Measurements from ENCODE around the gene TMEM132C.

Gene TMEM132C

DNA sequence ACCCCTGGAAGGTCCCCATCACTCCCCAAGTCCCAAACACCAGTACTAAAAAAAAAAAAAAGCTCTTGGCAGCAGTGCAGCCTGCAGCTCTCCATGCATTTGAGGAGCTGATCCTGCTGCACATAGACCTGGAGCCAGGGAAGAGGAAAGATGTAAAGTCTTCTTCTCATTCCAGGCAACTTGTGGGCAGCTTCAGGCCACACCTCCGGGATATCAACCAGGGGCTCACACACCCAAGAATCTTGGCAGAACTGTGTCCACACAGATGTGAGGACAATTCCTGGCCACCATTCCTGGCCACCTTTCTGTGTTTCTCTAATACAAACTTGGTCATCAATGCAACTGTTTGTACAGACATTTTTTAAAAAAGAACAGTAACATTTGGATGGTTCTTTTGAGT is 72.7 kb downstream of the TMEM132C start:
- DNase-seq: no peak

- DNase-seq: no peak
Observed at GRCh38 chr12:128353301-128353700, 86.3 kb downstream of the TMEM132C start.

GRCh38 chr12:128356547-128356946 is 89.6 kb downstream of the TMEM132C start:
- no peak for DNase-seq

GRCh38 chr12:128361400-128361995 is 94.5 kb downstream of the TMEM132C start:
- DNase-seq: no peak

DNA sequence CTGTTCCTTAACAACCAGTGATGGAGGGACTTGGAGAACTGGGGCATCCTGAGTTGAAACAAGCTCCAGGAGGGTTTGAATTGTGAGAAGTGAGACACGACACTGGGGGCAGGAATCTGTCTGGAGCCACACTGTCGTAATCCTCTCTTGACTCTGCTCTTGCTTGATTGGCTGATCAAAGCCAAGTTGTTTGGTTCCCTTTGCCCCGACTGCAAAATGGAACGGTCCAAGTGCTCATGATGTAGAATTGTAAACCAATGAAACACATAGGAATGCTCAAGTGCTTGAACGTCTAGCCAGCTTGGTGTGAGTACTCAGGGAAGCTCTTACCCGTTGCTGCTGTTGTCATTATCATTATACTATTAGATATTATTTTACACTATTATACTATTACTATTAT is 98.1 kb downstream of the TMEM132C start:
- no peak for DNase-seq

- no peak for DNase-seq
Observed at GRCh38 chr12:128365651-128366231, 98.8 kb downstream of the TMEM132C start.

DNA sequence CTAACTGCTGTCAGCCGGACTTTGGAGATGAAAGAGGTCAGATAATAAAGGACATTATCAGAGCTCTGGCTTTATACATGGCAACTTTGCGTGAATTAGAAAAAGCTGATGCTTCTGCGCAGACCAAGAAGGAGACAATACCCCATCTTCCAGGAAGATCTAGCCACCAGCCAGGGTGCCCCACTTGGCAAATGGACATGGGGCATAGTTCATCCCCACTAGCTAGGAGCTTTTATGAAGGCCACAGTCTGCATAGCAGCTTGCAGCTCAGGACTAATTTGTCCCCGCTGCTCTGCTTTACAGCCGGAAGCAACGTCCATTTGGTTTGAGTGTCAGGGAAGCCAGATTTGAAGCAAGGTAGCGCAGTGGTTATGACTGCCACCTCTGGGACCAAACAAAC is 101.0 kb downstream of the TMEM132C start:
- no peak for DNase-seq

DNA sequence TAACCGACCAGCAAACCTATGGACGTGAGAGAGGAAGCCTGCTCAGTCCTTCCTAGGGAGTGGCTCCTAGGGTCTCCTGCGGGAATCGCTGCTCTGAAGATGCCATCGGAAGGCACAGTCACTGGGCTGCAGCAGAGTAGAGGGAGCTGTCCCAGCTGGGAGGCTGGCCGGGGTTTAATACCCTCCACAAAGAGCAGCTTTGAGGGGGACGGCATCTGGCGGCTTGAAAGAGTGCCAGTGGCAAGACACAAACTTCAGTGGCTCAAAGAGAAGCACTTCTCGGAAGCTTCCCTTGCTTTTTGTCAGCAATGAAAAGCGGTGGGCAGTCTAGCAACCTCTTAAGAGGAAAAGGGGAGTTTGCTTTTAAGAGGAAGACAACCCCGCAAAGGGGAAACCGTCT is 114.6 kb downstream of the TMEM132C start:
- DNase-seq: no peak

DNA sequence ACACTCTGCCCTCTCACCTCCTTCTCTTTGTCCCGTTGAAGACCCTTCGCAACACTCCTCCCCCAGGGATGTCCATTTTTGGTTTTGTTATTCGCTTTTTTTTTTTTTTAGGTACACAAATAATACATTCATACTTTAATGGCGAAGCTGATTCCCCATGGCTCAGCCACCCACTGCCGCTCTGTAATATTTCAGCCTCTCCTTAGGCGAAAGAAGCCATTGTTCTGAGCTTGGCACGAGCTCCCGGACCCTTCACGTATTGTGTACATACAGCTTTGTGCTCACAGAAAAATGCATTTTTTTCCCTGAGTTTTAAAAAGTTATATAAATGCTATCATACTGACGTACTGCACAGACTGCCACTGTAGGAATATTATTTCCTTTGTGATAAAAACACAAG is 115.0 kb downstream of the TMEM132C start:
- DNase-seq: no peak

GRCh38 chr12:128382946-128383345 is 116.0 kb downstream of the TMEM132C start:
- DNase-seq: no peak

GRCh38 chr12:128383357-128383937 is 116.5 kb downstream of the TMEM132C start:
- no peak for DNase-seq

DNA sequence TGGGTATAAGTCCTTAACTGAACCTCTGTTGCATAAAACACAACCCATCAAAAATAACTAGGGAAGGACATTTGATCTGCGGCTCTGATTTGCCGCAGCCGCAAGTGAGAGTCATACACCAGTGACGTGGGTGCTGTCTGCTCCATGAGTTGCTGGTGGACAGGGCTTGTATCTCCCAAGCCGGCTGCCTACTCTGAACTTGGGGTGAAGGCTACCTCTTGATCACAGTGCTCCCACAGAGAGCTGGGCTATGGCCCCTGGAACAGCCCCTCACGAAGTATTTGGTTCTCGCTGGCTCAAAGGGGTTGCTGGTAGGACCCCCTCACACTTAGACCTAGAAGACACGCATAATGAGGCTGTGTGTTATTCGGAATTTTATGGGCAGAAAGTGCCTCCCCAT is 118.8 kb downstream of the TMEM132C start:
- DNase-seq: no peak

- no peak for DNase-seq
Observed at GRCh38 chr12:128387811-128388422, 120.9 kb downstream of the TMEM132C start.

DNA sequence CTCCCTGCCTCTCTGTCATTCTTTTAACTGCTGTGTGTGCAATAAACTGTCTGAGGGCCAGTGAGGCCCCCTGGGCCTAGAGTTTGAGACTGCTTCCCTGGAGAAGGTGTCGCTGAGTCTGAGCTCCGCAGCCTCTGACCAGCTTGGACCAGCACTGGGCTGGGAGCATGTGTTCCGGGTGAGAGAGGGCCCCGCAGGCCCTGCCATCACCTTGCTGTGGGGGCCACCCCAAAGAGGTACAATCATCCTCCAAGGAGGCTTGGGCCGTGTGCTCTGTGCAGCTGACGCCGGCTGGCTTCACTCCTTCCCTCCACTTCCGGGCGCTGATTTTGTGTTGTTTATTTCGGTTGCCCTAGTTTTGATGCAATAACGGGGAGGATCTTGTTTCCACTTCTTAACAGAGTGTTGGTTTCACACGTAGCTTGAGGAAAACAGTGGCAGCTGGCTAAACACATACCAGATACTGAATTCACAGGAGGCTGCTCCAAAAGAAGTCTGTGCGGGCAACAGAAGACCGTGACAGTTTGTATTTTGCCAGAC is 121.6 kb downstream of the TMEM132C start:
- no peak for DNase-seq

- DNase-seq: no peak
Observed at GRCh38 chr12:128393346-128393745, 126.4 kb downstream of the TMEM132C start.

DNA sequence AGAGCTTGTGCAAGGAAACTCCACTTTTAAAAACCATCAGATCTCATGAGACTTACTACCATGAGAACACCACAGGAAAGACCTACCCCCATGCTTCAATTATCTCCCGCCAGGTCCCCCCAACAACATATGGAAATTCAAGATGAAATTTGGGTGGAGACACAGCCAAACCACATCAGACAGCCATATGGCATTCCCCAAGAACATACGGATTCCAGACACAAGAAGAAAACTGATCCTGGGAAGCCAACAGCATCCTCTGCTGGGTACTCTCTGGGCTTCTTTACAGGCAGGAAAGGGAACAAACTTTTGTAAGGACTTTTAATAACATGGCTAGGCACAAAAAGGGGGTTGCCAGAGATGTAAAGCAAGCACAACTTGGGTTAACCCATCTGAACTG is 127.2 kb downstream of the TMEM132C start:
- no peak for DNase-seq

DNA sequence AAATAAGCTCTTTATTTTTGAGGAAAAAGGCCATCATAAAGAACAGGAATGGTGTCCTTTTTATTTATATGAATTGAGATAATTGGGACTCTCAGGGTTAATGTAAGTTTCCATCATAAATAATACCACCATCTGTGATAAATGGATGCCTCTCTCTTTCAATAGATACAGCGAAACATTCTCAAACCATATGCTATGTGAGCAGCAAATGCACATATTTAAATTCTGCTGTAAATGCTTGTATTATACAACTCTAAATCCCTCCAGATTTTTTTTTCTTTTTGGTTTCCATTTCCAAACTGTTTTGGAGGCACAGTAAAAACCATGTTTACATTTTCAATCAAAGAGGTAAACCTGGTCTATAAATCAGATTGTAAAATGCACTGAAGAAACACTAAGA is 132.3 kb downstream of the TMEM132C start:
- no peak for DNase-seq

- DNase-seq: no peak
Observed at GRCh38 chr12:128402486-128403243, 135.7 kb downstream of the TMEM132C start.

DNA sequence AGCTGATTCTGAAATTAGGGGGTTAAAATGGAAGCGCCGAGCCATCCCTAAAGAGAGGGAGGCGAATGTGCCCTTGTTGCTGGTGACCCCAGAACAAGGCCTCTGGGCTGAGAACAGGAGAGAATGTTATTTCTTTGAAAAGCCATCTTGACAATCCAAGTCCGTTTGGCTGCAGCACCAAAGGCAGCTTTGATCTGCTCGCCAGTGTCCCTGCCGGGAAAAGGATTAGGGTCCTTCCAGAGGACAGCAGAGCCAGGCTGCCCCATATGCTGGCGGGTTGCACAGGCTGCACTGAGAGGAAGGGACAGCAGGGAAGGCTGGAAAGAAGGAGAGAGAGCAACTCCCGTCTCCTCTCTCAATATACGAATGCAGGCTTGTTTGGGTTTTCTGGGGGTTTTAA is 141.7 kb downstream of the TMEM132C start:
- no peak for DNase-seq

DNA sequence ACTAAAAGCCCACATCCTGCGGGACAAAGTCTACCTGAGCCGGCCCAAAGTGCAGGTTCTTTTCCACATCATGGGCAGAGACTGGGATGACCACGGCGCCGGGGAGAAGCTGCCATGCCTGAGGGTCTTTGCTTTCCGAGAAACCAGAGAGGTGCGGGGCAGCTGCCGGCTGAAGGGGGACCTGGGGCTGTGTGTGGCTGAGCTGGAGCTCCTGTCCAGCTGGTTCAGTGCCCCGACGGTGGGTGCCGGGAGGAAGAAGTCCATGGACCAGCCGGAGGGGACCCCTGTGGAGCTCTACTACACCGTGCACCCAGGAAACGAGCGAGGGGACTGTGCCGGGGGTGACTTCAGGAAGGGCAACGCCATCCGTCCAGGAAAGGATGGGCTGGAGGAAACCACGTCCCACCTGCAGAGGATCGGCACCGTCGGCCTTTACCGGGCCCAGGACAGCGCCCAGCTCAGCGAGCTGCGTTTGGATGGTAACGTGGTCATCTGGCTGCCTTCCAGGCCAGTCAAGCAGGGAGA is 148.1 kb downstream of the TMEM132C start:
- no peak for DNase-seq

DNA sequence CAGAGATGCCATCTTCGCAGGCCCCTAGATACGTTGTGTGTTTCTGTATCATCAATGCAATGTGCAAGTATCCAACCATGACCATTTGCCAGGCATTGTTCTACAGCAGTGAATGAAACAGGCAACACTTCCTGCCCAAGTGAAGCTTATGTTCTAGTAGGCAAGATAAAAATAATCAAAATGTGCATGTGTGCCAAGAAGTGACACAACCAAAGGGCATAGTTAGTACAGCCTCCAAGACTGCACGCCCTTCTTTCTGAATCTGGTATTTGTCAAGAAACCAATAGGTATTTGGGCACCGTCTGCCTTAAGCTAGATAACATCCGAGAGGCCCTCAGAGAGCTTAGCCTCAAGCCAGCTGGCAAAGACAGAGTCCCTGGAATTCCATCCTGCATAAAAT is 152.0 kb downstream of the TMEM132C start:
- no peak for DNase-seq

DNA sequence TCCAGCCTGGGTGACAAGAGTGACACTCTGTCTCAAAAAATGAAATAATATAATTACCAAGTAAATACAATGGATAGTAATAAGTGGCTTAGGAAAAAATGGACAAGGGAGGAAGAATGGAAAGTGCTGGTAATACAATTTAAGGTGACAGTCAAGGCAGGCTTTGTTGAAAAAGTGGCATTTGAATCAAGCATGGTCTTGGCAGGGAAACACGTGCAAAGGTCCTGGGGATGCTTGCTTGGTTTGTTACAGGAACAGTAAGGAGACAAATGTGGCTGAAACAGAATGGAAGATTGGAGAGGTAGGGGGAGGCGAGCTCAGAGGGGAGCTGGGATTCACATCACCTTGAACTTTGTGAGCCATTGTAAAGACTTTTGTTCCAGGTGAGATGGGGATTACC is 153.2 kb downstream of the TMEM132C start:
- no peak for DNase-seq

- no peak for DNase-seq
Observed at GRCh38 chr12:128421375-128421774, 154.4 kb downstream of the TMEM132C start.
